ENCODE measurements around the gene SLC16A1.

DNA sequence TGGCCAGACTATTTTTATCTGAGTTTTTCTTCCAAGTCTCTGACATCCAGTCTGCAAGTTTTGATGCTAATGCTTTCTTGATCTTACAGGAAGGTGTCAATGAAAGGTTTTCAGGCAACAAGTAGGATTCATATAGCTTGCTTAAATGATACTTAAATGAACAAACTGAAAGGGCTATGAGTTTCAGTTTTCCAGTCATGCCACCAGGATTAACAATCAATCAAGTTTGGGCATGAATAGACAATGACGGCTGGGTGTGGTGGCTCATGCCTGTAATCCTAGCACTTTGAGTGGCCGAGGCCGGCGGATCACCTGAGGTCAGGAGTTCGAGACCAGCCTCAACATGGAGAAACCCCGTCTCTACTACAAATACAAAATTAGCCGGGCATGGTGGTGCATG is 34.3 kb upstream of the SLC16A1 start:
- TF ChIP-seq, protein P1, sequence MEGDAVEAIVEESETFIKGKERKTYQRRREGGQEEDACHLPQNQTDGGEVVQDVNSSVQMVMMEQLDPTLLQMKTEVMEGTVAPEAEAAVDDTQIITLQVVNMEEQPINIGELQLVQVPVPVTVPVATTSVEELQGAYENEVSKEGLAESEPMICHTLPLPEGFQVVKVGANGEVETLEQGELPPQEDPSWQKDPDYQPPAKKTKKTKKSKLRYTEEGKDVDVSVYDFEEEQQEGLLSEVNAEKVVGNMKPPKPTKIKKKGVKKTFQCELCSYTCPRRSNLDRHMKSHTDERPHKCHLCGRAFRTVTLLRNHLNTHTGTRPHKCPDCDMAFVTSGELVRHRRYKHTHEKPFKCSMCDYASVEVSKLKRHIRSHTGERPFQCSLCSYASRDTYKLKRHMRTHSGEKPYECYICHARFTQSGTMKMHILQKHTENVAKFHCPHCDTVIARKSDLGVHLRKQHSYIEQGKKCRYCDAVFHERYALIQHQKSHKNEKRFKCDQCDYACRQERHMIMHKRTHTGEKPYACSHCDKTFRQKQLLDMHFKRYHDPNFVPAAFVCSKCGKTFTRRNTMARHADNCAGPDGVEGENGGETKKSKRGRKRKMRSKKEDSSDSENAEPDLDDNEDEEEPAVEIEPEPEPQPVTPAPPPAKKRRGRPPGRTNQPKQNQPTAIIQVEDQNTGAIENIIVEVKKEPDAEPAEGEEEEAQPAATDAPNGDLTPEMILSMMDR (IDR thresholded peaks at IDR 0.05; ENCODE audit: insufficient read depth, low read length, poor library complexity, severe bottlenecking) = no peak
- no peak for TF ChIP-seq EZH2phosphoT487 (conservative IDR thresholded peaks at IDR 0.05; ENCODE audit: low read length)
